HG02884 (cell line): ENCODE measurements around the gene CDR2L.
A peak's percentile ranks its signal among the peaks of the same experiment; 100 is the strongest.
"Not testable (repeated sequence)": the region's sequence is repeated elsewhere in the genome, so short reads cannot be mapped to it uniquely, and the experiment has no call there.

Experiments used
- ATAC-seq: cut with Tn5 transposase; IDR thresholded peaks from one replicate; pipeline ENCODE4 v1.9.1; 2021; ENCODE audit warnings: mild to moderate bottlenecking, moderate library complexity; ENCODE audit not compliant: unreplicated experiment

Gene CDR2L

GRCh38 chr17:75036643-75037268 lies 49.3 kb downstream of the CDR2L start:
- ATAC-seq = no peak

DNA sequence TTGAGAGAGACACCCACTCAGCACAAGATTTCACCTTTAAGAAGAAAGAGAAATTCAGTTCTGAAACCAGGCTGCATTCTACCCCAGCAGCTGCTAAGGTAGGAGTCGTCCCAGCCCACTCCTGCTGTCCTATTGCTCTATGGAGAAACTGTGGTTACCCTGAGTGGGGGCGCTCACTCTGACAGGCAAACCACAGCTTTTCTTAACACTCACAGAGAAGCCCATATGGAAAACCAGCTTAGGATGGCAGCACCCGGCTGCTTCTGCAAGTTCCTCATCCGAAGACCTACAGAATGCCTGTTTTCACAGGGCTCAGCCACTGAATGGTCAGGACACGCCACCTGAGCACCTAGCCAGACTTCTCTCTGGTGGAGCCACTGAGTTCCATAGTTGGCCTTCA lies 51.8 kb downstream of the CDR2L start:
- ATAC-seq = no peak

DNA sequence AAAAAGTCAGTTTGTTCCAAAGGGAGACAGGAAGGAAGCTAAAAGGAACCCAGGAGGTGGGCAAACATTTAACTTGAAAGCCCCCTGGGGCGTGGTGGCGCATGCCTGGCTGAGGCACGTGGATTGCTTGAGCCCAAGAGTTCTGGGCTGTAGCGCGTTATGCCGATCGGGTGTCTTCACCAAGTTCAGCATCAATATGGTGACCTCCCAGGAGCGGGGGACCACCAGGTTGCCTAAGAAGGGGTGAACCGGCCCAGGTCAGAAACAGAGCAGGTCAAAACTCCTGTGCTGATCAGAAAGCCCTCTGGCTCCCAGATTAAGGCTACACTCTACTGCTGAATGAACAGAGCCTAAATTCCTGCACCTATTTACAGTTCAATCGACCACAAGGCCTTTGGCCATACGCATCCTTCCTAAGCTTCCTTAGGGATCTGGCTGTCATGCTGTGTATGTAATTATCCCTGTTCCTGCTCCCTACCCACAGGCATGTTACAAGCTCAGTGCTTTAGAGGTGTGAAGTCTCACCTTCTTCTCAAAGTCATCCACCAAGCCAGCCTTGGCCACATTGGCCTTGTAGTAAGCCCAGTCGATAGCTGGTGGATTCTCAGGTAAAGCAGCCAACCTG lies 54.3 kb downstream of the CDR2L start:
- ATAC-seq = no peak

GRCh38 chr17:75043789-75044188 lies 56.4 kb downstream of the CDR2L start:
- not testable (repeated sequence) for ATAC-seq

DNA sequence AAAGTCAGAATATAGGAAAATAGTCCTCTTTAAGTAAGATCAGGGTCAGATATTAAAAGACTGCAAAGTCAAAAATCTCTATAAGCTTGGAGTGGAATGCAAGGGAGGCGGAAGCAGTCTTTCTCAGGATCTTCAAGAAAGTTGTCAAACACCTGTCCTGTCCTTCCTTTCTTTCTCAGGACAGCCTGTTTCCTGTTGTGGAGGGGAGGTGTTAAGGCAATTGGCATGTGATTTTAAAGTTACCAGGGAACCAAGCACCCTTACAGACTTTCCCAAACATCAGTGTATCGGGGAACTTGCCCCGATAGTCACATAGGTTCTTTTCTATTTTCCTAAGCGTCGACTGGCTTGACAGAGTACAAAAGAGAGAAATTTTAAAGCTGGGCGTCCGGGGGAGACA lies 57.3 kb downstream of the CDR2L start:
- no peak for ATAC-seq

- not testable (repeated sequence) for ATAC-seq
Observed at GRCh38 chr17:75045946-75046406, 58.5 kb downstream of the CDR2L start.

GRCh38 chr17:75046407-75047289 lies 59.2 kb downstream of the CDR2L start, which contains the start of the genes ATP5PD and KCTD2:
ATP5PD (minus strand) TSS chr17:75046969; CDS start chr17:75042650, 4,319 bp downstream.
KCTD2 (plus strand) TSS chr17:75047225; CDS start chr17:75047251, 26 bp downstream.
- ATAC-seq = peak; percentile 96

GRCh38 chr17:75047398-75048098 lies 60.1 kb downstream of the CDR2L start:
- ATAC-seq = no peak

DNA sequence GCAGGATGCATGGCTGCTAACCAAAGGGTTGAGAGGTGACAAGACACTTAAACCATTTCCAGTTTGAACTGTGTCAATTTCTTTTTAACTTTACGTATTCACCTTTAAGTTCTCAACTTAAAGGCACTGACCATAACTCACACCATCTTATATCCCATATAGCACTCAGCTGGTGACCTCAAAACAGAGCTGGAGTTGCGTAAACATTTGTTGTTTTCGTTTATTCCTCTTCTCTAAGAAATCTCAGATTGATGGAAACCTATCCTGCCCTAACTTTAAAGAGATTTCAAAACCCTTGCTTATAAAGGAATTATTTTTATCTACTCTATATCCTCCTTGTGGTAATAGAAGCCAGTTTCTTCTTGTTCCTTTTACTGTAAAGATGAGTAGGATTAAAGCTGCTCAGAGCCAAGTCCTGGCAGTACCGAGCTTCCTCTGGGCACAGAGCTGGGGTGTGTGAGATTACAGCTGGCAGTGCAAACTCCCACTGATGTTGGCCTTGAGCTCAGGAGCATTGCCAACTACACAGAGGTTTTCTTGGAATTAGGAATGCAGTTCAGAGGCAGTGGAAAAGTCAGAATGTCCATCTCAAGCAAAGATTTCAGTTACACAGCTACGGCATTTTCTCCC lies 60.9 kb downstream of the CDR2L start:
- no peak for ATAC-seq

GRCh38 chr17:75049057-75049456 lies 61.6 kb downstream of the CDR2L start:
- ATAC-seq = no peak

DNA sequence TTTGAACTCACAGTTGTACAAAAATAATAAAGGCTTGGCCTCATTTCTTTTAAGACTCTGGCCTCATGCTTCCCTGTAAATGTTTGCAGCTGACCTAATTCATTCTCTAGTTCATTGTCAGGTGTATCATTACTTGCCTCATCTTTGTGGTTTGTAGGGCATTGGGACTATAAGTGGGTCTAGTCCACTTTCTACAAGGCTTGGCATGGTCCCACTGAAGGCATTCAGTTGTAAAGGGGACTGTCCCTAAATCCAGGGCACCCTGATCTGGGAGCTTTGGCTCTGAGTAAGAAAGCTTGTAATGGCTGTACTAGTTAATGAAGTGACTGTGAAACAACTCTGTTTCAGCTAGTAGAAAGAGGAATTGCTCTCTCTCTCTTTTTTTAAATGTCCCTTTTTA lies 62.3 kb downstream of the CDR2L start:
- no peak for ATAC-seq

DNA sequence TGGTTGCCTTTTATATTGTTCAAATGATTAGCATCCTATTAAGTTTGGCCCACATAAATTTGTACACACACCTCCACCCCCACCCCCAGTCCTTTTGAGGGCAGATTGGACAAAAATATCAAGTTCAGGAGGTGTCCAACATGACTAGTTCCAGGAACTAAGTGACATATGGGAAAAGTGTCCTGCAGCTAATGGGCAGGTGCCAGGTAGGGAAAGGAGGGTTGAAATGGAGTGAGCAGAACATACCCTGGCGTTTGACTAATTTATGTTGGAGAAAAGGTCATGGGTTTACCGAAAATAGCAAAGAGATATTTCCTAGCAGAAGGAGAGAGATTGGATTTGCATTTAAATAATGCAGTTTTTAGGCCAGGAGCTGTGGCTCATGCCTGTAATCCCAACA lies 64.5 kb downstream of the CDR2L start:
- ATAC-seq = no peak
